ENCODE data around the gene DRAM2.

DNA sequence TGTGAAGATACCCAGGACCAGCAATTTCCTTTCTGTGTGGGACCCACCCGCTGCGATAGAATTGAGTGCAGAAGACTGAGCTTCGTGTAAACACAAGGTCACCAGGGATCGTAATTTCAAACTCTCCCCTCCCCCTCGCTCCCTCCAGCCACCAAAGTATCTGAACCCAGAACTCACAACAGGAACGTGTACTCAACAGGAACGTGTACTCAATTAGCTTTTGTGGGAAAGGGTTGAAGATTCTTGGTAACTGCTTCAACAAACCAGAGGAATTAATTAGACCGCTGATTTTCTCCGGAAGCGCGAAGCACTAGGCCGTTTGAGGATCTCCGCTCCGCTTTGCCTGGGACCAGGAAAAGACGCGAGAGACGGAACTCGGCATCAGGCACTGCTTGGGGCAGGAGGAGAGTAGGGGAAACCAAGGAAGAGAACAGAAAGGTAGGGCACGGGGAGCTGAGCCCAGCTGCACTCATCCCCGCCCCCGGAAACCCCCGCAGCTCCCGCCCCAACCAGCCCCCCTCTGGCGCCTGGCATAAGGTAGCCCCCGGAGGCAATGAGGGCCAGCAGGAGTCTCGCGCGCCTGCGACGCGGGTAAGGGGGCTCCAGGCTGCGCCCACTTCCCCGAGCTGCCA is 453 bp downstream of the DRAM2 start:
- TF ChIP-seq, protein P1, sequence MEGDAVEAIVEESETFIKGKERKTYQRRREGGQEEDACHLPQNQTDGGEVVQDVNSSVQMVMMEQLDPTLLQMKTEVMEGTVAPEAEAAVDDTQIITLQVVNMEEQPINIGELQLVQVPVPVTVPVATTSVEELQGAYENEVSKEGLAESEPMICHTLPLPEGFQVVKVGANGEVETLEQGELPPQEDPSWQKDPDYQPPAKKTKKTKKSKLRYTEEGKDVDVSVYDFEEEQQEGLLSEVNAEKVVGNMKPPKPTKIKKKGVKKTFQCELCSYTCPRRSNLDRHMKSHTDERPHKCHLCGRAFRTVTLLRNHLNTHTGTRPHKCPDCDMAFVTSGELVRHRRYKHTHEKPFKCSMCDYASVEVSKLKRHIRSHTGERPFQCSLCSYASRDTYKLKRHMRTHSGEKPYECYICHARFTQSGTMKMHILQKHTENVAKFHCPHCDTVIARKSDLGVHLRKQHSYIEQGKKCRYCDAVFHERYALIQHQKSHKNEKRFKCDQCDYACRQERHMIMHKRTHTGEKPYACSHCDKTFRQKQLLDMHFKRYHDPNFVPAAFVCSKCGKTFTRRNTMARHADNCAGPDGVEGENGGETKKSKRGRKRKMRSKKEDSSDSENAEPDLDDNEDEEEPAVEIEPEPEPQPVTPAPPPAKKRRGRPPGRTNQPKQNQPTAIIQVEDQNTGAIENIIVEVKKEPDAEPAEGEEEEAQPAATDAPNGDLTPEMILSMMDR (IDR thresholded peaks at IDR 0.05) = no peak
- TF ChIP-seq POLR2A (IDR thresholded peaks at IDR 0.05) (no peak), EP300 (IDR thresholded peaks at IDR 0.05) (no peak), POLR2AphosphoS5 (IDR thresholded peaks at IDR 0.05) (no peak)

Measured in gastroesophageal sphincter (tissue), 3 donors.